H9 (cell line): ENCODE results near the gene IRF2BP2. TPM values are rescaled to one million over a fixed set of nuclear protein-coding genes. Genes with fewer than 3 reads are reported as not detected.

Experiments used
- DNase-seq: peaks from one replicate; pipeline ENCODE4 v3.0.0-alpha.2; 2017
- H2AFZ ChIP-seq: one replicate; pipeline ENCODE4 v1.6.1; 2013; ENCODE audit warnings: mild to moderate bottlenecking, low read length, control low read depth, moderate library complexity
- H2AK5ac ChIP-seq: 2 replicates; pipeline ENCODE4 v1.6.1; 2013; ENCODE audit warnings: low read length, control low read depth, mixed read lengths; ENCODE audit not compliant: insufficient read length
- H2BK120ac ChIP-seq: one replicate; pipeline ENCODE4 v1.6.1; 2013; ENCODE audit warnings: low read depth, mild to moderate bottlenecking, low read length, control low read depth, inconsistent platforms; ENCODE audit not compliant: poor library complexity, severe bottlenecking
- H2BK12ac ChIP-seq: 2 replicates; pipeline ENCODE4 v1.6.1; 2013; ENCODE audit warnings: low read length, control low read depth, mixed read lengths, low read depth; ENCODE audit not compliant: insufficient read length
- H2BK15ac ChIP-seq: 2 replicates; pipeline ENCODE4 v1.6.1; 2013; ENCODE audit warnings: low read depth, low read length, control low read depth
- H2BK20ac ChIP-seq: one replicate; pipeline ENCODE4 v1.6.1; 2013; ENCODE audit warnings: low read depth, mild to moderate bottlenecking, low read length, control low read depth, inconsistent platforms; ENCODE audit not compliant: poor library complexity, severe bottlenecking
- H2BK5ac ChIP-seq: 2 replicates; pipeline ENCODE4 v1.6.1; 2013; ENCODE audit warnings: low read length, control low read depth, mixed read lengths; ENCODE audit not compliant: insufficient read length
- H3K14ac ChIP-seq: 2 replicates; pipeline ENCODE4 v1.6.1; 2013; ENCODE audit warnings: low read length, control low read depth; ENCODE audit not compliant: insufficient read depth
- H3K18ac ChIP-seq: 2 replicates; pipeline ENCODE4 v1.6.1; 2013; ENCODE audit warnings: low read depth, mild to moderate bottlenecking, mixed read lengths, low read length, control low read depth; ENCODE audit not compliant: insufficient read length
- H3K23ac ChIP-seq: 2 replicates; pipeline ENCODE4 v1.6.1; 2013; ENCODE audit warnings: low read length, control low read depth, mixed read lengths, low read depth; ENCODE audit not compliant: insufficient read length
- H3K23me2 ChIP-seq: 2 replicates; pipeline ENCODE4 v1.6.1; 2013; ENCODE audit warnings: low read depth, mild to moderate bottlenecking, mixed read lengths, low read length, control low read depth; ENCODE audit not compliant: insufficient read length, poor library complexity, severe bottlenecking
- H3K27ac ChIP-seq: 2 replicates; pipeline ENCODE4 v1.5.1; 2013; ENCODE audit warnings: low read length, control low read depth, mixed read lengths, low read depth; ENCODE audit not compliant: insufficient read length
- H3K27me3 ChIP-seq: 2 replicates; pipeline ENCODE4 v1.6.1; 2013; ENCODE audit warnings: low read length, control low read depth, inconsistent platforms; ENCODE audit not compliant: insufficient read depth
- H3K4ac ChIP-seq: 2 replicates; pipeline ENCODE4 v1.6.1; 2013; ENCODE audit warnings: low read depth, mild to moderate bottlenecking, control low read depth, inconsistent platforms, low read length, moderate library complexity
- H3K4me1 ChIP-seq: 2 replicates; pipeline ENCODE4 v1.6.1; 2013; ENCODE audit warnings: low read length, control low read depth, inconsistent platforms; ENCODE audit not compliant: insufficient read depth
- H3K4me2 ChIP-seq: 2 replicates; pipeline ENCODE4 v1.6.1; 2013; ENCODE audit warnings: low read length, control low read depth, mixed read lengths; ENCODE audit not compliant: insufficient read length, insufficient read depth
- H3K56ac ChIP-seq: 2 replicates; pipeline ENCODE4 v1.6.1; 2013; ENCODE audit warnings: low read depth, mild to moderate bottlenecking, mixed read lengths, low read length, control low read depth; ENCODE audit not compliant: insufficient read length
- H3K79me1 ChIP-seq: 2 replicates; pipeline ENCODE4 v1.6.1; 2013; ENCODE audit warnings: low read depth, mild to moderate bottlenecking, moderate library complexity, low read length, control low read depth, inconsistent platforms; ENCODE audit not compliant: insufficient read depth, poor library complexity, severe bottlenecking
- H3K79me2 ChIP-seq: 2 replicates; pipeline ENCODE4 v1.6.1; 2013; ENCODE audit warnings: low read length, control low read depth, inconsistent platforms; ENCODE audit not compliant: insufficient read depth
- H3K9ac ChIP-seq: 2 replicates; pipeline ENCODE4 v1.6.1; 2013; ENCODE audit warnings: low read length, control low read depth, mixed read lengths; ENCODE audit not compliant: insufficient read length; ENCODE audit errors: extremely low read depth
- H3K9me3 ChIP-seq: one replicate; pipeline ENCODE4 v1.6.1; 2013; ENCODE audit warnings: low read depth, low read length, inconsistent platforms; ENCODE audit not compliant: control insufficient read depth
- H3T11ph ChIP-seq: one replicate; pipeline ENCODE4 v1.6.1; 2013; ENCODE audit warnings: mild to moderate bottlenecking, low read length, control low read depth, inconsistent platforms
- H4K20me1 ChIP-seq: one replicate; pipeline ENCODE4 v1.6.1; 2013; ENCODE audit not compliant: control insufficient read depth, insufficient read length, insufficient read depth
- H4K5ac ChIP-seq: 2 replicates; pipeline ENCODE4 v1.6.1; 2013; ENCODE audit warnings: low read depth, mild to moderate bottlenecking, mixed read lengths, low read length, control low read depth; ENCODE audit not compliant: insufficient read length
- H4K8ac ChIP-seq: replicated peaks from 2 replicates; pipeline ENCODE4 v1.6.1; 2013; ENCODE audit warnings: low read length, control low read depth, mixed read lengths, low read depth; ENCODE audit not compliant: insufficient read length
- H4K91ac ChIP-seq: 2 replicates; pipeline ENCODE4 v1.6.1; 2013; ENCODE audit warnings: low read depth, mild to moderate bottlenecking, moderate library complexity, mixed read lengths, low read length, control low read depth; ENCODE audit not compliant: insufficient read length
- H3K27ac Mint-ChIP-seq, 3 experiments: 2 replicates in 2 of 3; 3 replicates in 1 of 3; pipeline ENCODE4 v1.8.0; 2020 to 2021; ENCODE audit warnings: mixed read lengths in 3 of 3, mild to moderate bottlenecking in 1 of 3, moderate library complexity in 1 of 3
- H3K27me3 Mint-ChIP-seq: 2 replicates; pipeline ENCODE4 v1.8.0; 2021; ENCODE audit warnings: low read depth, mild to moderate bottlenecking, moderate library complexity, mixed read lengths
- H3K36me3 Mint-ChIP-seq, 3 experiments: 2 replicates in 2 of 3; 3 replicates in 1 of 3; pipeline ENCODE4 v1.8.0; 2020 to 2021; ENCODE audit warnings: low read depth in 3 of 3, mixed read lengths in 3 of 3; ENCODE audit not compliant: insufficient read depth in 1 of 3
- H3K4me1 Mint-ChIP-seq, 2 experiments: 2 replicates each; pipeline ENCODE4 v1.8.0; 2020; ENCODE audit warnings: mixed read lengths in 2 of 2
- H3K4me3 Mint-ChIP-seq, 2 experiments: 2 replicates in 1 of 2; 3 replicates in 1 of 2; pipeline ENCODE4 v1.8.0; 2020 to 2021; ENCODE audit warnings: mild to moderate bottlenecking in 2 of 2, mixed read lengths in 2 of 2, moderate library complexity in 1 of 2
- H3K9me3 Mint-ChIP-seq, 2 experiments: 2 replicates in 1 of 2; 3 replicates in 1 of 2; pipeline ENCODE4 v1.8.0; 2020; ENCODE audit warnings: mild to moderate bottlenecking in 2 of 2, mixed read lengths in 2 of 2, moderate library complexity in 1 of 2
- CTCF ChIP-seq: fragments of 200-600 bp; sonication (generic); conservative IDR thresholded peaks from 3 replicates; pipeline ENCODE4 v1.8.0; 2021; ENCODE audit warnings: antibody characterized with exemption, mild to moderate bottlenecking
- WGBS: extraction: QIAGEN DNeasy Blood & Tissue Kit; methylation state at CpG from one replicate; pipeline ENCODE4 v1.1.7; 2013; ENCODE audit warnings: missing lambda C conversion rate, low lambda C conversion rate, mixed read lengths; ENCODE audit not compliant: insufficient read length; ENCODE audit errors: extremely low coverage; 5-methylcytosine and 5-hydroxymethylcytosine counted together
- total RNA-seq: library from RNA; stranded (reverse); gene quantifications from 2 replicates; pipeline ENCODE4 v1.2.1, GENCODE V29; 2021

Gene IRF2BP2
- total RNA-seq, 1 experiment from 2014 or later: 80.2 TPM

GRCh38 chr1:234602334-234603220, 7.4 kb downstream of the IRF2BP2 start:
- Histone ChIP-seq H4K91ac (no peak overlapping the region), H3K4me1 (peaks cover 6% of the 10 kb centered on the region), H3T11ph (no peak overlapping the region), H3K27ac (no peak overlapping the region), H3K9me3 (no peaks in the 10 kb centered on the region), H3K79me1 (no peaks in the 10 kb centered on the region), H3K23me2 (peaks cover 5% of the 10 kb centered on the region), H2BK20ac (no peak overlapping the region), H3K4me2 (no peak overlapping the region), H2BK15ac (no peak overlapping the region), H4K8ac (no peak overlapping the region), H3K4ac (no peak overlapping the region), H3K9ac (no peak overlapping the region), H2AFZ (no peak overlapping the region), H3K14ac (no peak overlapping the region), H4K20me1 (no peaks in the 10 kb centered on the region), H2AK5ac (no peak overlapping the region), H2BK120ac (no peak overlapping the region), H3K27me3 (no peaks in the 10 kb centered on the region), H3K56ac (no peak overlapping the region), H3K79me2 (peaks cover 26% of the 10 kb centered on the region; the same call in 1 of the 2 replicates), H2BK12ac (no peak overlapping the region), H3K23ac (no peak overlapping the region), H3K18ac (no peak overlapping the region), H2BK5ac (no peak overlapping the region), H4K5ac (no peak overlapping the region)
- peak overlapping the region; percentile 12 to 69 (median 21); a peak in 4 of 7 replicates for H3K27ac Mint-ChIP-seq
- no peaks in the 10 kb centered on the region for H3K9me3 Mint-ChIP-seq
- H3K4me1 Mint-ChIP-seq: peaks cover 60 to 68% of the 10 kb centered on the region in 2 experiments
- H3K27me3 Mint-ChIP-seq: no peaks in the 10 kb centered on the region
- H3K36me3 Mint-ChIP-seq: peaks cover 16 to 40% (median 18%) of the 10 kb centered on the region in 3 experiments; a peak in 6 of 7 replicates
- WGBS: no CpG with 5 or more reads among the region's 7 CpGs
- no peak for TF ChIP-seq CTCF
- DNase-seq: no peak
- H3K4me3 Mint-ChIP-seq: peak overlapping the region in 1 of 2 experiments; percentile 3; a peak in 1 of 5 replicates
